GM19351 (cell line): ENCODE results near the gene STARD5.

Experiments
- ATAC-seq: cut with Tn5 transposase; IDR thresholded peaks from one replicate; pipeline ENCODE4 v1.9.1; 2021; ENCODE audit warnings: mild to moderate bottlenecking, moderate library complexity; ENCODE audit not compliant: unreplicated experiment

Gene STARD5

GRCh38 chr15:81314378-81314777, 9.6 kb downstream of the STARD5 start:
- no peak for ATAC-seq

- no peak for ATAC-seq
These were observed 10.3 kb downstream of the STARD5 start for GRCh38 chr15:81313686-81314085.

GRCh38 chr15:81312790-81313543, 11.0 kb downstream of the STARD5 start:
- no peak for ATAC-seq

- ATAC-seq: peak; percentile 72
These were observed 12.0 kb downstream of the STARD5 start for GRCh38 chr15:81311752-81312464.

GRCh38 chr15:81310480-81310879, 13.5 kb downstream of the STARD5 start:
- ATAC-seq: no peak

GRCh38 chr15:81309647-81310450, 14.1 kb downstream of the STARD5 start:
- ATAC-seq: no peak

GRCh38 chr15:81308260-81308659, 15.7 kb downstream of the STARD5 start:
- no peak for ATAC-seq

- no peak for ATAC-seq
These were observed 19.7 kb downstream of the STARD5 start for GRCh38 chr15:81304226-81304625.

- ATAC-seq: no peak
These were observed 20.4 kb downstream of the STARD5 start for GRCh38 chr15:81303244-81304225.

GRCh38 chr15:81302701-81303109, 21.2 kb downstream of the STARD5 start:
- peak; percentile 19 for ATAC-seq

- peak; percentile 73 for ATAC-seq
These were observed 22.0 kb downstream of the STARD5 start for GRCh38 chr15:81301815-81302399.

GRCh38 chr15:81301385-81301784, 22.6 kb downstream of the STARD5 start:
- no peak for ATAC-seq

GRCh38 chr15:81299630-81300273, 24.2 kb downstream of the STARD5 start:
- no peak for ATAC-seq

- no peak for ATAC-seq
These were observed 24.8 kb downstream of the STARD5 start for GRCh38 chr15:81299156-81299555.

- ATAC-seq: no peak
These were observed 25.3 kb downstream of the STARD5 start for GRCh38 chr15:81298611-81299010.

- ATAC-seq: no peak
These were observed 26.1 kb downstream of the STARD5 start for GRCh38 chr15:81297603-81298575.

- ATAC-seq: no peak
These were observed 26.8 kb downstream of the STARD5 start for GRCh38 chr15:81297147-81297572.

- ATAC-seq: peak; percentile 39
These were observed 27.3 kb downstream of the STARD5 start for GRCh38 chr15:81296673-81297072.
